Stimulated activated naive CD4-positive, alpha-beta T cell (primary cell): Measurements from ENCODE around the gene CDON.
"Not testable (repeated sequence)": the region's sequence is repeated elsewhere in the genome, so short reads cannot be mapped to it uniquely, and the experiment has no call there.

Experiments
- DNase-seq, 6 experiments: peaks; one replicate each; lab custom pipeline; 2025; lab: John Stamatoyannopoulos, UW

The CDON gene

GRCh38 chr11:125924384-125925007 is 138.2 kb downstream of the CDON start:
- DNase-seq = no peak

DNA sequence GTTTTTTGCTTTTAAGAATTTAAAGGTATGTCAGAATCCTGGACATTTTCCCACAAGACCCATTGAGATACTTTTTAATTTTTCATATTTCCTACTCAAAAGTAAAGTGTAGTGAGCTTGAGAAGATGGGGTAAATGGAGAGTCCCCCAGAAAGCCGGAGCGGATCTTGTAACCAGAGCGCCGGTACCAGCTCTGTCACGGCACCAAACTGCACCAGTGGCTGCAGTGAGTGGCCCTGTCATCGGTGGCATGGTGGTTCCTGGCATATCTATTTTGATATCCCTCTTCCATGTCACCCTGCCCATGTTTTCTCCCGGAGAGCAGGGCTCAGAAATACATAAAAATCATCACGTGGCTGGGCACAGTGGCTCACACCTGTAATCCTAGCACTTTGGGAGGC is 139.0 kb downstream of the CDON start:
- DNase-seq = no peak

GRCh38 chr11:125923012-125923579 is 139.6 kb downstream of the CDON start:
- peak; percentile 2 to 67 (median 41) for DNase-seq

DNA sequence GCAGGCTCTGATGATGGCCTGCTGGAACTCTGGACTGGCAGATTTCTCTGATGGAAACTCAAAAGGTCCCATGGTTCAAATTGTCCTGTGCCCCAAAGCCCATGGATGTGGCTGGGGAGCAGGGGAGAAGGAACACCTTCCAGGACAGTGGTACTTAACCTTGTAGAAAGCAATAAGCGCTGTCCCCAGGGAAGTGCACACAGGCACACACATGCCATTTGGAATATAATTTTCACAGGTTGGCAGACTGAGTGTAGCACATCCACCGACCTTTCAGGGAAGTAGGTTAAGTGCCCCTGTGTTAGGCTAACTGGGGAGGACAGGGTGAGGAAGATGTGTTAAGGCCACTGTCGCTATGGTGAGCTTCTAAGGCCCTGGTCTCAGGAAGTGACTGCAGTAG is 140.5 kb downstream of the CDON start:
- no peak for DNase-seq

GRCh38 chr11:125921042-125921441 is 141.6 kb downstream of the CDON start:
- DNase-seq = no peak

- DNase-seq = no peak
Observed at GRCh38 chr11:125918140-125918840, 144.4 kb downstream of the CDON start.

GRCh38 chr11:125916683-125917347 is 145.9 kb downstream of the CDON start:
- no peak for DNase-seq

DNA sequence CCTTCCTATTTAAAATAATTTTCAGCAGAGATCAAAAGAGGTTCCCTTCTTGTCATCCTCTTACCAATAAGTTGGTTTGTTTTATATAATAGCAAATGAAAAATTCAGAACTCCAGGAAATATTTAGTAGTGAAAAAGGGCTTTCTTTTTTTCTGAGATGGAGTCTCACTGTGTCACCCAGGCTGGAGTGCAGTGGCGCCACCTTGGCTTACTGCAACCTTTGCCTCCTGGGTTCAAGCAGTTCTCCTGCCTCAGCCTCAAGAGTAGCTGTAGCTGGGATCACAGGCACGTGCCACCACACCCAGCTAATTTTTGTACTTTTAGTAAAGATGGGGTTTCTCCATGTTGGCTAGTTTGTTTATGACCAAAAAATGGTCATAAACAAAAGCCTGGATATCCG is 148.1 kb downstream of the CDON start:
- DNase-seq = not testable (repeated sequence)

GRCh38 chr11:125910226-125910849 is 152.3 kb downstream of the CDON start:
- DNase-seq = no peak
